Measurements from ENCODE around the gene MANSC4. TPM values are rescaled to one million over a fixed set of nuclear protein-coding genes. Genes with fewer than 3 reads are reported as not detected.

MANSC4 gene
- total and polyA plus RNA-seq, 4 donors, result not detected

DNA sequence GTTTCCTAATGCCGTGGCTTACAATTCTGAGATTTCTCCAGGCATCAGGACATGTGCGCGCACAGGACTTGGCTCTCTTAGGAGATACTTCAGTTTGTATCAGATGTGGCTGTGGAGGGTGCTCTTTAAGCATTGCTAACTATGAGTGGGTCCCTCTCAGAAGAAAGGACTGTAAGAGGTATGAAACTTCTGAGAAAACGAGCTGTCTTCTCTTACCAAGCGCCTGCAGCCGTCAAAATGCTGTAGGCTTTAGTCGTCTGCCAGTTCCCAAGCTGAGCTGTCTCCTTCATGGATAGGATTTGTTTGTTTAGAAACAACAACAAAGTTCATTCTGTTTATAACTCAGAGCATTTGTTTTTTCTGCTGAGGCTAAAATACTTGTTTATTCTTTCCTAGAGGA is 16.1 kb upstream of the MANSC4 start:
- Histone ChIP-seq H3K9me3 (ENCODE audit: control insufficient read depth in 4 of 4, low read length in 3 of 4) (no peaks in the 10 kb centered on the region), H3K4me3 (ENCODE audit: low read depth in 1 of 3, low read length in 3 of 3) (no peak overlapping the region), H3K36me3 (ENCODE audit: control insufficient read depth in 4 of 4, insufficient read depth in 3 of 4, low read depth in 1 of 4, low read length in 3 of 4) (peaks cover 4 to 23% (median 13%) of the 10 kb centered on the region in 4 donors), H3K4me1 (ENCODE audit: control insufficient read depth in 4 of 4, insufficient read depth in 4 of 4, low read length in 3 of 4) (no peaks in the 10 kb centered on the region), H3K27ac (ENCODE audit: low read depth in 1 of 2, low read length in 2 of 2) (no peak overlapping the region), H3K9ac (ENCODE audit: low read depth in 1 of 2, low read length in 2 of 2) (no peak overlapping the region), H3K27me3 (ENCODE audit: control insufficient read depth in 4 of 4, insufficient read depth in 4 of 4, low read length in 3 of 4) (no peaks in the 10 kb centered on the region)
- 95% methylated on average over 7 of the region's 7 CpGs for WGBS
- DNase-seq (ENCODE audit: low spot score), result no peak
- TF ChIP-seq, protein P1, sequence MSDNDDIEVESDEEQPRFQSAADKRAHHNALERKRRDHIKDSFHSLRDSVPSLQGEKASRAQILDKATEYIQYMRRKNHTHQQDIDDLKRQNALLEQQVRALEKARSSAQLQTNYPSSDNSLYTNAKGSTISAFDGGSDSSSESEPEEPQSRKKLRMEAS (IDR thresholded peaks at IDR 0.05), result no peak
- TF ChIP-seq NR2F2 (IDR thresholded peaks at IDR 0.05) (no peak), EGR1 (IDR thresholded peaks at IDR 0.05; ENCODE audit: low read depth in 2 of 2) (no peak), ZBTB33 (IDR thresholded peaks at IDR 0.05) (no peak), FOXA2 (IDR thresholded peaks at IDR 0.05) (no peak), CTCF (IDR thresholded peaks at IDR 0.05; ENCODE audit: low read depth, low read length, missing input control) (no peak), RXRA (IDR thresholded peaks at IDR 0.05) (no peak), REST (IDR thresholded peaks at IDR 0.05) (no peak), HNF4G (IDR thresholded peaks at IDR 0.05) (no peak), GABPA (IDR thresholded peaks at IDR 0.05 in 1 of 2, conservative IDR thresholded peaks at IDR 0.05 in 1 of 2) (no peak), FOXA1 (IDR thresholded peaks at IDR 0.05) (no peak), TAF1 (conservative IDR thresholded peaks at IDR 0.05) (no peak), YY1 (IDR thresholded peaks at IDR 0.05) (no peak), RAD21 (IDR thresholded peaks at IDR 0.05) (no peak), JUND (IDR thresholded peaks at IDR 0.05) (no peak)
- TF ChIP-seq, protein P2, sequence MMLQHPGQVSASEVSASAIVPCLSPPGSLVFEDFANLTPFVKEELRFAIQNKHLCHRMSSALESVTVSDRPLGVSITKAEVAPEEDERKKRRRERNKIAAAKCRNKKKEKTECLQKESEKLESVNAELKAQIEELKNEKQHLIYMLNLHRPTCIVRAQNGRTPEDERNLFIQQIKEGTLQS (IDR thresholded peaks at IDR 0.05), result no peak
